GM19240 (cell line): ENCODE data around the gene TRAM2.

Source experiments
- DNase-seq: peaks from one replicate; pipeline ENCODE4 v3.0.0; 2011; ENCODE audit warnings: low spot score; ENCODE audit not compliant: insufficient read length

The TRAM2 gene

GRCh38 chr6:52547647-52548352, 29.1 kb downstream of the TRAM2 start:
- DNase-seq = no peak

- DNase-seq = no peak
These were observed 30.2 kb downstream of the TRAM2 start for GRCh38 chr6:52546678-52547077.

- no peak for DNase-seq
These were observed 30.7 kb downstream of the TRAM2 start for GRCh38 chr6:52546192-52546591.

GRCh38 chr6:52545406-52546119, 31.3 kb downstream of the TRAM2 start:
- no peak for DNase-seq

GRCh38 chr6:52544602-52545405, 32.1 kb downstream of the TRAM2 start:
- DNase-seq = no peak

- DNase-seq = no peak
These were observed 32.9 kb downstream of the TRAM2 start for GRCh38 chr6:52543729-52544601.

GRCh38 chr6:52543262-52543661, 33.6 kb downstream of the TRAM2 start:
- no peak for DNase-seq

GRCh38 chr6:52541135-52541534, 35.7 kb downstream of the TRAM2 start:
- no peak for DNase-seq

- no peak for DNase-seq
These were observed 36.5 kb downstream of the TRAM2 start for GRCh38 chr6:52540286-52540902.

- DNase-seq = no peak
These were observed 37.3 kb downstream of the TRAM2 start for GRCh38 chr6:52539607-52540006.

GRCh38 chr6:52538901-52539354, 37.9 kb downstream of the TRAM2 start:
- DNase-seq = no peak

- DNase-seq = no peak
These were observed 38.5 kb downstream of the TRAM2 start for GRCh38 chr6:52538252-52538900.

GRCh38 chr6:52537001-52537753, 39.7 kb downstream of the TRAM2 start:
- DNase-seq = no peak

GRCh38 chr6:52536424-52536916, 40.4 kb downstream of the TRAM2 start:
- DNase-seq = no peak

- no peak for DNase-seq
These were observed 41.0 kb downstream of the TRAM2 start for GRCh38 chr6:52535711-52536423.

GRCh38 chr6:52534966-52535390, 41.9 kb downstream of the TRAM2 start:
- DNase-seq = no peak

GRCh38 chr6:52534363-52534762, 42.5 kb downstream of the TRAM2 start:
- DNase-seq = no peak

- no peak for DNase-seq
These were observed 43.4 kb downstream of the TRAM2 start for GRCh38 chr6:52533491-52533890.

GRCh38 chr6:52532457-52532856, 44.4 kb downstream of the TRAM2 start:
- no peak for DNase-seq
